HFFc6 (cell line): ENCODE measurements around the gene FMOD. TPM values are rescaled to one million over a fixed set of nuclear protein-coding genes. Genes with fewer than 3 reads are reported as not detected.
"Not testable (repeated sequence)": the region's sequence is repeated elsewhere in the genome, so short reads cannot be mapped to it uniquely, and the experiment has no call there.

Experiments used
- DNase-seq: peaks from one replicate; pipeline ENCODE4 v3.0.0-alpha.2; 2018
- H3K27ac Mint-ChIP-seq: 2 replicates; pipeline ENCODE4 v1.8.0; 2020; ENCODE audit warnings: mild to moderate bottlenecking, mixed read lengths
- H3K27me3 Mint-ChIP-seq: 2 replicates; pipeline ENCODE4 v1.8.0; 2021; ENCODE audit warnings: mild to moderate bottlenecking, moderate library complexity, mixed read lengths; ENCODE audit not compliant: insufficient read depth
- H3K36me3 Mint-ChIP-seq: 2 replicates; pipeline ENCODE4 v1.8.0; 2021; ENCODE audit warnings: low read depth, mixed read lengths
- H3K4me1 Mint-ChIP-seq: 2 replicates; pipeline ENCODE4 v1.8.0; 2020; ENCODE audit warnings: low read depth, mixed read lengths
- H3K4me3 Mint-ChIP-seq: 2 replicates; pipeline ENCODE4 v1.8.0; 2020; ENCODE audit warnings: mild to moderate bottlenecking, moderate library complexity, mixed read lengths
- H3K9me3 Mint-ChIP-seq: 2 replicates; pipeline ENCODE4 v1.8.0; 2020; ENCODE audit warnings: mild to moderate bottlenecking, mixed read lengths
- total RNA-seq, 6 experiments: library from RNA; stranded (reverse); fragmentation: NEBNext Ultra II Directional; extraction: Animal tissue kit (Norgen Biotek cat#: 25700); gene quantifications; 2 replicates in 1 of 6; 3 replicates in 5 of 6; pipeline ENCODE4 v1.2.3, GENCODE V29; 2021
- TF ChIP-seq, protein P1 (sequence below): fragments of 200-600 bp; sonication (generic); IDR thresholded peaks from 2 replicates; pipeline ENCODE4 v1.5.0; 2021; ENCODE audit warnings: antibody characterized with exemption, mild to moderate bottlenecking

The FMOD gene
- total RNA-seq, 6 experiments from 2014 or later = 0.19 to 0.66 (median 0.34) TPM

DNA sequence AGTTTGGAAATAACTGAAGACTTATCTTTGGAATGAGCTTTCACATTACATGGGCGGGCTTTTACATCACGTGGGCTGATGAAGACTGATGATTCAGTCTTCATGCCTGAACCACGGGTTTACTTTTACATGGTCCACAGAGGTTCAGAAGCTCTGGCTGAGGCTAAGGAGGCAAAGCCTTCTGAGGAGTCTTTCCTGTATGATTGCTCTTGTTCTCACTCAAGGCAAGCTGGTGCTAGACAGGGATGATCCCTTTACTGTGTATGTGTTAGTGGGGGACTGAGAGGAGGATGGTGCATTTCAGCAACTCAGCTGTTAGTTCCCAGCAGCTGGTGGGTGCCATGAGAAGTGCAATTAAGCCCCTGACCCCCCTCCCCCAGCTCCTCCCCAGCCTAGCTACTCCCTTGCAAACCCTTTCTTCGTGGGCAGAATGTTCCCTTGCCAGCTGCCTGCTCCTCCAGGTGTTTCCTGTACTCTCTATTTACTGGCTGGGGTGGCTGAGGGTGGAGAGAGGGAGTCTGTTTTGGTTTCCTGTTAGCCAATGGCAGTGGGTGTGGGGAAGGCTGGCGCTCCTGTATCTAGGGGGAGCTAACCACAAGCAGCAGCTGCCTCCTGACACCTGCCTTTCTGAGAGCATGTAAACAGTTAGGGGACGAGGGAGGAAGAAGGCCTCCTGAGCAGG, 30.2 kb downstream of the FMOD start:
- Mint-ChIP-seq H3K27me3 (peaks cover 46% of the 10 kb centered on the region), H3K27ac (no peak overlapping the region), H3K9me3 (no peaks in the 10 kb centered on the region), H3K4me3 (no peak overlapping the region), H3K36me3 (no peaks in the 10 kb centered on the region), H3K4me1 (peaks cover 19% of the 10 kb centered on the region)
- TF ChIP-seq, protein P1, sequence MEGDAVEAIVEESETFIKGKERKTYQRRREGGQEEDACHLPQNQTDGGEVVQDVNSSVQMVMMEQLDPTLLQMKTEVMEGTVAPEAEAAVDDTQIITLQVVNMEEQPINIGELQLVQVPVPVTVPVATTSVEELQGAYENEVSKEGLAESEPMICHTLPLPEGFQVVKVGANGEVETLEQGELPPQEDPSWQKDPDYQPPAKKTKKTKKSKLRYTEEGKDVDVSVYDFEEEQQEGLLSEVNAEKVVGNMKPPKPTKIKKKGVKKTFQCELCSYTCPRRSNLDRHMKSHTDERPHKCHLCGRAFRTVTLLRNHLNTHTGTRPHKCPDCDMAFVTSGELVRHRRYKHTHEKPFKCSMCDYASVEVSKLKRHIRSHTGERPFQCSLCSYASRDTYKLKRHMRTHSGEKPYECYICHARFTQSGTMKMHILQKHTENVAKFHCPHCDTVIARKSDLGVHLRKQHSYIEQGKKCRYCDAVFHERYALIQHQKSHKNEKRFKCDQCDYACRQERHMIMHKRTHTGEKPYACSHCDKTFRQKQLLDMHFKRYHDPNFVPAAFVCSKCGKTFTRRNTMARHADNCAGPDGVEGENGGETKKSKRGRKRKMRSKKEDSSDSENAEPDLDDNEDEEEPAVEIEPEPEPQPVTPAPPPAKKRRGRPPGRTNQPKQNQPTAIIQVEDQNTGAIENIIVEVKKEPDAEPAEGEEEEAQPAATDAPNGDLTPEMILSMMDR = no peak
- DNase-seq = peak; percentile 35

DNA sequence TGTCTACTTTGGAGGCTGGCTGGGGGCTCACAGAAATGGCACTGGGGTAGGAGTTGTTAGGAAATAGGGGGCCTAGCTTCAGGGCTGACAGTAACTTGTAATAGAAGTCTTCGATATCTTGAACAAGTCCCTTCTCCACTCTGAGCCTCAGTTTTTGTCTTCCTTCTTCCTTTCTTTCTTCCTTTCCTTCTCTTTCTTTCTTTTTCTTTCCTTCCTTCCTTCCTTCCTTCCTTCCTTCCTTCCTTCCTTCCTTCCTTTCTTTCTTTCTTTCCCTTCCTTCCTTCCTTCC, 32.7 kb downstream of the FMOD start:
- no peak overlapping the region for H3K4me3 Mint-ChIP-seq
- no peaks in the 10 kb centered on the region for H3K9me3 Mint-ChIP-seq
- H3K27ac Mint-ChIP-seq = no peak overlapping the region
- no peaks in the 10 kb centered on the region for H3K36me3 Mint-ChIP-seq
- H3K27me3 Mint-ChIP-seq = peaks cover 25% of the 10 kb centered on the region
- TF ChIP-seq, protein P1 = no peak
- peaks cover 23% of the 10 kb centered on the region for H3K4me1 Mint-ChIP-seq
- DNase-seq = no peak

DNA sequence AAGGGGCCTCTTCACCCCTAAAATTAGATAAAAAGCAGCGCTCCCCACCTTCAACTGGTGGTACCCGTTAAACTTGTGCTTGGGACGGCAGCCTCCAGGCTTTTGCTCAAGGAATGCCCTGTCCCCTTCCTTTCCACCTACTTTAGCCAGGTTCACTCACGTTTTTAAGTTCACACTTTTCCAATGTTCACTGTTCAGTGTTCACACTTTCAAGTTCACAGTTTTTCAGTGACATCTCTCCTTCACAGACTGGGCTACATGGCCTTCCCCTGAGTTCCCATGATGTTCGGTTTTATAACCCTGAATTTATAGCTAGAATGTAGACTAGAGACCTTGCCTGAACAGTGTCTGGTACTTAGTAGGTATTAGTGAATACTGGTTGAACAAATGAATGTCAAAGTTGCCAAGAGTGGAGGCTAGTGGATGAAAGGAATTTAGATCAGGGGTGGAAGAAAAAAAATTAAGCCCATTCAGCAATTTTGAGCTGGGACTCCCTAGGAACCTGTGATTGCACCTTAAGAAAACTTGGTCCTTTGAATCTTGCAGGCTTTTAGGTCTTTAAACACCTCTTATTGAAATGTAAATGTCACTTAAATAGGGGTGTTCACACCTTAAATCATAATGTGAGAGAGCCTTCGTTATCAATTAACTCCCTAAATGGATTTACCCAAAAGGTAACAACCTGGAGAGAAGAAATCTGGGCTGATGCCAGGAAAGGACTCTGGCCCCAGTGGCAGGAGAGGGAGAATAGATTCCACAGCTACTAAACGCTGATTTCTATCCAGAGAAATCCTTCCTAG, 33.3 kb downstream of the FMOD start:
- Mint-ChIP-seq H3K4me1 (peaks cover 23% of the 10 kb centered on the region), H3K9me3 (no peaks in the 10 kb centered on the region), H3K27ac (no peak overlapping the region), H3K4me3 (no peak overlapping the region), H3K27me3 (peaks cover 20% of the 10 kb centered on the region), H3K36me3 (no peaks in the 10 kb centered on the region)
- DNase-seq = no peak
- TF ChIP-seq, protein P1 = no peak

DNA sequence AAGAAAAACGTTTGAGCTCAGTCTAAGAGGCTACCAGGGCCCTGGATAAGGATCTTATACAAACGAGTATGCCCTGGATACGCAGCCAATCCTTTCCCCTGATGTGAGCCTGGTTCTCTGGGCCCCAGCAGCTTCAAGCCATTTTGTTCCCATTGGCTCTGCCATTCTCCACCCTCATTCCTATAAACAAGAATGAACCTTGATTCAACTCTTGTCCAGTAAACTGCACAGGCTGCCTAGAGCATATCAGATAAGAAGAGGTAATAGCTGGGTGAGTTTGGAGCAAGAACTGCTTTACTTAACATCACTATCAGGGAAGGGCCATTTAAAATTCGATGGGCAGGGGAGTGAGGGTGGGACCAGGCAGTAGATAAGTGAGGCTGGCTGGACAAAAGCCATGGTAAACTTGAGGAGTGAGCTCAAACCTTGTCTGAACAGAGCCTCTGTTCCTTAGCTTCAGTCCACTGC, 34.3 kb downstream of the FMOD start:
- no peak overlapping the region; the same call in 1 of the 2 replicates for H3K27ac Mint-ChIP-seq
- no peak overlapping the region for H3K4me3 Mint-ChIP-seq
- H3K9me3 Mint-ChIP-seq = no peaks in the 10 kb centered on the region
- no peaks in the 10 kb centered on the region for H3K36me3 Mint-ChIP-seq
- peaks cover 18% of the 10 kb centered on the region for H3K27me3 Mint-ChIP-seq
- TF ChIP-seq, protein P1 = no peak
- peaks cover 23% of the 10 kb centered on the region for H3K4me1 Mint-ChIP-seq
- peak; percentile 40 for DNase-seq

DNA sequence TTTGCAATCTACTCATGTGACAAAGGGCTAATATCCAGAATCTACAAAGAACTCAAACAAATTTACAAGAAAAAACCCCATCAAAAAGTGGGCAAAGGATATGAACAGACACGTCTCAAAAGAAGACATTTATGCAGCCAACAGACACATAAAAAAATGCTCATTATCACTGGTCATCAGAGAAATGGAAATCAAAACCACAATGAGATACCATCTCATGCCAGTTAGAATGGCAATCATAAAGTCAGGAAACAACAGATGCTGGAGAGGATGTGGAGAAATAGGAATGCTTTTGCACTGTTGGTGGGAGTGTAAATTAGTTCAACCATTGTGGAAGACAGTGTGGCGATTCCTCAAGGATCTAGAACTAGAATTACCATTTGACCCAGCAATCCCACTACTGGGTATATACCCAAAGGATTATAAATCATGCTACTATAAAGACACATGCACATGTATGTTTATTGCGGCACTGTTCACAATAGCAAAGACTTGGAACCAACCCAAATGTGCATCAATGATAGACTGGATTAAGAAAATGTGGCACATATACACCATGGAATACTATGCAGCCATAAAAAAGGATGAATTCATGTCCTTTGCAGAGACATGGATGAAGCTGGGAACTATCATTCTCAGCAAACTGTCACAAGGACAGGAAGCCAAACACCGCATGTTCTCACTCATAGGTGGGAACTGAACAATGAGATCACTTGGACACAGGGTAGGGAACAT, 36.7 kb downstream of the FMOD start:
- H3K27me3 Mint-ChIP-seq, DNase-seq, H3K9me3 Mint-ChIP-seq, H3K4me3 Mint-ChIP-seq, H3K36me3 Mint-ChIP-seq, H3K27ac Mint-ChIP-seq: not testable (repeated sequence)
- H3K4me1 Mint-ChIP-seq = peaks cover 15% of the 10 kb centered on the region
